Activated gamma-delta T cell treated with Interleukin-2 at 50 U/mL for 16 hours (primary cell): ENCODE measurements around the gene COL13A1.

Experiments used
- DNase-seq: peaks from one replicate; pipeline ENCODE4 v3.0.0-alpha.2; 2020

Gene COL13A1

DNA sequence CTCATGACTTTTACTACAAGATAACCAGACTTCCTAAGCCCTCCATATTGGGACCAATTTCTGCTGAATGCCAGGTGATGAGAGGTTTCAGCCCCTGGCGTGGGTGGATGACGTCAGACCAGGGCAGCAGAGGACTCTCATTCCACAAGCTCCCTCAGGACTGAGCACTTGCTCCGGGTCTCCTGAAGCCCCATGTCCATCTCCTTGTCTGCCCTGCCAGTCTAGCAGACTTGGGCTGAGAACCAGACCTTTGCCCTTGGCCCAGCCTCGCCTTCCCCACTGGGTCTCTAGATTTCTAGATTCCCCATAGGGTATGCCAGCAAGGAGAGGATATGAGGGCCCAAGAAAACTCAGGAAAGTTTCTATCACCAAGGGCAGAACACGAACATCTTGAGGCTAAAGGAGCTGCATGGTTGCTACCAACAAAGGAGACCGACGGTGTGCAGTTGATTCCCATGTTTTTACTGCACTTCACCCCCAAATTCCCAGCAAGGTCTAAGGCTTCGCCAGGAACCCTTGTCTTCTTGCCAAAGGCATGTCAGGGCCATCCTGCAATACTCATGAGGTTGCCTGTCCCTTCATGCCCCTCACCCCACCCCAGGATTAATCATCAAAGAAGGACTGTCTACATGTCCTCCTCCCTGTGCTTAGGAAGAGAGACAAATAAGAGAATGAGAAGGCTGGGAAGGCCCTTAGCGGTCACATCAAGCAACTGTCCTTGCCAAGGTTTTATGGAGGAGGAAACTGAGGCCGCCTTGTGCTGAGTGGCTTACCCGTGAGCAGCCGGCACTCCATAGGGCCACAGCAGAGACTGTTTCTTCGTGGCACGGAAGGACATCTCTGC is 154.4 kb downstream of the COL13A1 start:
- DNase-seq: no peak

GRCh38 chr10:69956741-69957230 is 155.1 kb downstream of the COL13A1 start:
- no peak for DNase-seq

DNA sequence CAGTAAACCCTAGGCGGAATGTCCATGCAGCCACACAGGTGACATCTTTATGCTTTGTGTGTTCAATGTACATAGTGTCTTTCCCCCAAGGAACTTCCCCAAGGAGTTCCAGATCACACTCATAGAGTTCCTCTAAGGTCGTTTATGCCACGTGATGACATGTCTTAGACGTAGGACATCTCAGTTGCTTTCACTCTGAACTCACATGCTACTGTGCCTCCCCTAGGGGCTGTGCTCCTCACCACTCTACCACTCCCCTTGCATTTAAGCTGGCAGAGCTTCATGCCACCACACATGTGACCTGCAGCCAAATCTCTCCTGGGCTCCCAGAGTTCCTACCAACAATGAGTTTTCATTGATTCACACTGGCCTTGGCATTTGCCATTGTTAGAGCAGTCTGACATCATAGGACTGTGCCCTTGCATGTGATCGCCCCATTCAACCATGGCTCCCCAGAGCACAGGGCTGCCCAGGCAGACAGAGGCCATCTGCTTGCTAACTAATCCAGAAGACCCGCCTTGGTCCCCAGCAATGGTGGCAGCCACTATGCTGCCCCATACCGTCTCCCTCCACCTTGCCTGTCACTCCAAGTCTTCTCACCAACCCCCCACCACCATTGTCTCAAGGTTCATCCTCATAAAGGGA is 155.7 kb downstream of the COL13A1 start:
- no peak for DNase-seq

GRCh38 chr10:69957886-69958555 is 156.3 kb downstream of the COL13A1 start:
- DNase-seq: peak; percentile 9

GRCh38 chr10:69958556-69958902 is 156.8 kb downstream of the COL13A1 start:
- DNase-seq: no peak

DNA sequence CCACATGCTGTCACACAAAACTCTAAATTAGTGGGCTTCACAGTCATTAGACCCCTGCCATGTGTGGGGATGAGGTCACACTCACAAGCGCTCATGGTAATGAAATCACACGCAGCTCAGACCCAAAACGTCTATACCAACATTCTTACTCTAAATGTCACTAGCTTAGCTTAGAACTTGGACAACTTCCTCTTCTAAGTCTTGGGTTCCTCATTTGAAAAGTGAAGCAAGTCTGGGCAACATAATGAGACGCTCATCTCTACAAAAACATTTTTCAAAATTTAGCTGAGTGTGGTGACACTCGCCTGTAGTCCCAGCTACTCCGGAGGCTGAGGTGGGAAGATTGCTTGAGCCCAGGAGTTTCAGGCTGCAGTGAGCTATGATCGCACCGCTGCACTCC is 158.2 kb downstream of the COL13A1 start:
- DNase-seq: no peak

DNA sequence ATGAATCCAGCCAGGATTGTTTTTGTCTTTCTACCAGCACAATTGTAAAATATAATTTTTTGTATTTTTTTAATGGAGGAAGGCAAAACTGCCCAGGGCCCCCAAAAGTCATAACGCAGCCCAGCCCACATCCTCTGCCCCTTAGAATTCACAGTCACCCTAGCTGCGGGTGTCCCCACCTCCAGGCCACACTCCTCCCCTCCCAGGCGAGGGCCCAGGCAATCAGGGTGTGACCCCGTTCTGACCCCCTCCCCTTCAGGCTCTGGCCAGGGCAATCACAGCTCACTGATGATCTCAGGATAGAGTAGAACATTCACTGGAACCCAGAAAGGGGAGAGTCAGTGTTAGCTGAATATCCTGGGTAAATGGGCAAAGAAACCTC is 158.9 kb downstream of the COL13A1 start:
- DNase-seq: no peak

DNA sequence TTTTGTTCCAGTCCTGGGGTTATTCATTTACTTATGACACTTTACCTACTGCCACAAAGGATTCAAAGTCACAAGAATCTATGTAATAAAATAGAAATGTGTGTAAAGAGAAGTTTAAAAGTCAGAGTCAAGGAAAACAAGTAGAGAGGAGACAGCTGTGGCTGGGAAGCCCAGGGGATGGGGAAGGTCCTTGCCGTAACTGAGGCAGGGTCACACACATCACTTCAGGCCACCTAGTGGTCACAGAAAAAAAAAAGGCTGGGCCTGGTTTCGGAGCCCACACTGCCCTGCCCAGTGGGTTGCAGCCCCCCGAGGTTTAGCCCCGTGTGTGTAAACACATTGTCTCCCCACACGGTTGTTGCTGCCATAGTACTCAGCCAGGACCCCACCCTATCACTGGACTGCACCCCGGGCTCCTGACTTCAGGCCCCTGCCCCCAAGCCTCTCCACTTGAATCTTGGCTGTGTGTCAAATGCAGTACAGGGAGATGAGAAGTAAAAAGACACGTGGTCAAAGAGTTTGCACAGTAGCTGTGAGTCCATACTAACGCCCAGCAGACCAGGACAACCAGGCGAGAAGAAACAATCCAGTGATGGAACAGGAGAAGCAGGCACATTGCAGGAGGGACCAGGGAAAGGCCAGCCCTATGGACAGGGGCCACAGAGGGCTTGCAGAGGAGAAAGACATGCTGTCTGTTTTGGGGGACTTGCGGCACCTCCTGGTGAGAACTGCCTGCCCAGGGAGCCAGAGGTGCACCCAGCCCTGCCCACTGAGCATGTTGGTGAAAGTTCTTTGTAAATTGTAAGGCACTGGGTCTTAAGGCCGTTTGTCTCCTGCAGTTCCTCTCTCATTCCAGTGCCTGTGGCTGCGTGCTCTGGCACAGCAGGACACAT is 159.5 kb downstream of the COL13A1 start:
- no peak for DNase-seq

- DNase-seq: no peak
These were observed 160.4 kb downstream of the COL13A1 start for GRCh38 chr10:69961881-69962745.

DNA sequence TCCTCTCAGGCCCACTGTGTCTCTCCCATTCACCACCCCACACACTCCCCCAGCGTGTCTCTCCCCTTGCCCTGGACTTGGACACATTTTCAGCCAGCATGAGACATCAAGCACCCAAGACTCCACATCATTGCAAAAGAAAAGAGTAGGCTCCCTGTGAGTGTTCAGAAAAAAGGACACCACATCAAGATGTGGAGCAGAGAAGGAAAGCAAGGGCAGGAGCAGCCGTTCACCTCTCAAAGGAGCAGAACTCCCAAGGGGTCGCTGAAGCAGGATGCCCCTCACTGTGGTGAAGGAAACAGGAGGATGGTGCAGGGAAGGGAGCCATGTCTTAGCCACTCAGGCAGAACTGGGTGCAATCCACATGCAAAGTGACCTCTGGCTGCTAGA is 161.0 kb downstream of the COL13A1 start:
- DNase-seq: no peak

DNA sequence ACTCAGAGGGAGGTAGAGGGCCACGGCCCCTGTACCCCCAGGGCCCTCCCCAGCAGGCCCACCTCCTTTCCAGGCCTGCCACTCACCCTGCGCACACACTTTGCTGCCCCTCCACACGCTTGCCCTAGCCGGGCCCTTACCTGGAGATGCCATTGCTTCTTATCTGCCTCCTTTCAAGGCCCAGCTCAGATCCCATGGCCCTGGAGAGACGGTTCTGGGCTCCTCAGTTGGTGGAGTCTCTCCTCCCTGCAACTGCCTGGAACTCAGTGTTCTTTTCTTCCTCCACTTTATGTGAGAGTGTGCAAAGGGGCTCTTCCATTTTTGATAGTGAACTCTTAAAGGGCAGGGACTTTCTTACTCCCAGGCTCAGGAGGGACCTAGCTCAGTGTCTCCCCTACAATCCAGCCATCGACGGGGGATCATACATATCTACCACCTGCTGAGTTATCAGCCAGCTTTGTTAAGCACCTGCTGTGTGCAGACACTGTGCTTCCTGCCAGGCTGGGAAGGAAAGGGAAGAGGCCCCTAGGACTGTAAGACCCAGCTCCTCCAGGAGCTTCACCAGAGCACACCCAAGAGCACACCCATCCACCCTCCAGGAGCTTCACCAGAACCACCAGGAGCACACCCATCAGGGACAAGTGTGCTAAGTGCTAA is 161.6 kb downstream of the COL13A1 start:
- DNase-seq: no peak

DNA sequence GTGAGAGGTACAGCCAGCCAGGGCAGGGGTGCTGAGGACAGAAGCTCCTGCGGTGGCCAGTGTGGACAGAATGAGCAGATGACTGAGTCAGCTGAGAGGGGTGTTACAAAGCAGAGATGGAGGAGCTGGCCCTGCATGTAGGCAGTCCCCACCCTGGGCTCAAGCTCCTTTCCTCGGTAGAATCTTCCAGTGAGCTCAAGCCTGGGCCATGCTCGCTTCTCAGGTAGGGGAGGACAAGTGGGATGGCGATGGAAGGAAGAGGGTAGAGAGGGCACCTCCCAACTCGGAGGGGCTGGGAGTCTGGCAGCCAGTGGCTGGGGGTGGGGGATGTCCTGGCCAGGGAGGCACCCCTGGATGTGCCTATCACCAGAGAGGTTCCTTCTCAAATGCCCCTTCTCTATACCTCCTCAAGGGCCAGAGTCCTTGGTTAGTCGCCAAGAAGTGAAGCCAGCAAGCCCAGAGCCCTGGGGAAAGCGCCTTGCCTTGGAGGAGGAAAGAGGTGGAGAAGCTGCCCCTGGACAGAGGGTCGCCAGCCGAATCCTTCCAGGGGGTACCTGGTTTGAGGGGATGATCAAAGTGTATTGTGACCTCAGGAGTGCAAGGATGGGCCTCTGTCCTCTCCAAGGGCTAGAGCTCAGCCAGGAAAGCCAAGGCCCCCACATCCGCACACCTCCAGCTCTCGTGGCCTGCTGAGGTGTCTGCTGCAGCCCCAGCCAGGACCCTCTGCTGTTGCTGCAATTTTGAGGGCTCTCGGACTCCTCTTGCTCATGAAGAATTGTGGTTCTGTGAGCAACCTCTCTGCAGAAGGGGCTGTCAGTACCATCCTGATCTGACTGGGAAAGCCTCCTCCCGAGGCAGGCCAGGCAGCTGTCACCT is 162.4 kb downstream of the COL13A1 start:
- no peak for DNase-seq

DNA sequence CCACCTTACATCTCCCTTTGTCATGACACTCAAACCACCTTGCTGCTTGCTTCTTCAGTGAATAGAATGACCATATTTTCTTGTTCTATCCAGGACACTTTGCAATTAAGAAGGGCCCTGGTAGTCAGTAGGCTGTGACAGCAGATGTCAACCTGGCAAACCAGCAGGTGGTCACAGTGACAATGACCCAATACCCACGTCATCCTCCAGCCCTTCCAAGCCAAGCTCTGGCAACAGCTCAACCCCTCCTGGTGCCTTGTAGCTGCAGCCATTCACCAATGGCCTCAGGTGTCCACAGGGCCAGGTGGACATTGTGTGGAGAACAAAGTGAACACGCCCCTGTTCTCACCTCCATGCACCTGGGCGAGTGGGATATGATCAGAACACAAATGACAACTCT is 163.4 kb downstream of the COL13A1 start:
- DNase-seq: no peak

DNA sequence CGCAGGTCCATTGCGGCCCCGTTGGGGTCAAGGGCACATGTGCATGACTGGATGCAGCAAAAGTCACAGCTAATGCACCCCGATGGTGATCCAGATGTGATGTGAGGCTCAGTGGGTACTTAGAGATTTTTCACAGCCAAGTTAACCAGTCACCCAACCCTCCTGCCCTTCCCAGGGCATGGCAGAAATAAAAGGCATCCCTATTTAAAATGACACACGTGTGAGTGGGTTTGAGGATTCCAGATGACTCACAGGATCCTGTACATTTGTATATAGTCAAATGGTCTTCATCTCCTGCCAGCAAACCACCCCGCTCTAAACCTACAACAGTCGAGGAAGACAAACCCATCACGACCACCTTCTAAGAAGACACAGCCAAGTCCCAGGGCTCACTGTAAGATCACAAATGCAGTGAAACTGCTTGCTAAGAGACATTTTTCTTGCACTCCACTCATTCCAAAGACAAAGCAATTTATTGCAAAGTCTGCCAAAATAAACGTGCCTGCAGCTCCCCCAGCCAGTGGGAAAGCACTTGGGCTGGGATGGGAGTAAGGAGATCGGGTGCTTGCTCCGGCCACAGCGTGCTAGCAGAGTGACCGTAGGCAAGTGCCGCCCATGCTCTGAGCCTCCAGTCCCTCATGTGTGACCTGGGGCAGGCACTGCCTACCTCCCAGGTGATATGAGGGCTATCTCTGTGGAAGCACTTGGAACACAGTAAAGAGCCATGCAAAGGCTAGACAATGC is 164.4 kb downstream of the COL13A1 start:
- DNase-seq: no peak

- DNase-seq: no peak
These were observed 167.1 kb downstream of the COL13A1 start for GRCh38 chr10:69968830-69969229.

GRCh38 chr10:69969977-69970376 is 168.3 kb downstream of the COL13A1 start:
- no peak for DNase-seq

DNA sequence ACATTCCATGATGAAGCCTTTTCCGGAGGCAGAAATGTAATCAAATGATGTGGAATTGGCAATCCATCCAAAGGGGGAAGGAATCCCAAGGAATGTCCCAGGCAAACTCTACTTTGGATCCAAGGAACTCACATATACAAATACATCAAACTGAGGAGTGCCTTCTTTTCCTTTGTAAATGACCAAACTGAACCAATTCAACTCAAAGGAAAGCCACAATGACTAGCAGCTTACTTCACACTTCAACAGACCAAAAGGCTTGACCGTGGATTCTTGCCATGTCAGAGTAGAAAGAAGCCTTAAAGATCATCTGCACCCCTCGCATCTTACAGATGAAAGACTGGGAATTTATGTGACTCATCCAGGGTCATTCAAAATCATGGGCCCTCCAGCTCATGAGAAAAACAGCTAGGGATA is 171.3 kb downstream of the COL13A1 start:
- DNase-seq: no peak

DNA sequence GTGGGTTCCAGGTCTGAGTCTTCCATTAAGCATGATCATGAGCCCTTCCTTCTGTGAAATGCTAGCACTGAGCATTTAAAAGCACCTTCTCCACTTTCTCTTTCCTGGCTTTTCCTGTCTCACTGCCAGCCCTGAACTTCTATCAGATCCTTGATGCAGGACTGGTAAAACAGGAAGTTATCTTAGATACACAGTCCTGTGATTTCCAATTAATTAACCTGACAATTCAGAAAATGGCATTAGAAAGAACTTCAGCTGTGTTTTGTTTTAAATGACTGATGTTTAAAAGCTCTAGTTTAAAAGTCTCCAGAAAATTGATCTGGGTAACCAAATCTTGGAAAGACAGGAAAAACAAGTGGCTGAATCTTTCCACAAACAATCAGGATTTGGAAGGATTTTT is 172.0 kb downstream of the COL13A1 start:
- DNase-seq: no peak

DNA sequence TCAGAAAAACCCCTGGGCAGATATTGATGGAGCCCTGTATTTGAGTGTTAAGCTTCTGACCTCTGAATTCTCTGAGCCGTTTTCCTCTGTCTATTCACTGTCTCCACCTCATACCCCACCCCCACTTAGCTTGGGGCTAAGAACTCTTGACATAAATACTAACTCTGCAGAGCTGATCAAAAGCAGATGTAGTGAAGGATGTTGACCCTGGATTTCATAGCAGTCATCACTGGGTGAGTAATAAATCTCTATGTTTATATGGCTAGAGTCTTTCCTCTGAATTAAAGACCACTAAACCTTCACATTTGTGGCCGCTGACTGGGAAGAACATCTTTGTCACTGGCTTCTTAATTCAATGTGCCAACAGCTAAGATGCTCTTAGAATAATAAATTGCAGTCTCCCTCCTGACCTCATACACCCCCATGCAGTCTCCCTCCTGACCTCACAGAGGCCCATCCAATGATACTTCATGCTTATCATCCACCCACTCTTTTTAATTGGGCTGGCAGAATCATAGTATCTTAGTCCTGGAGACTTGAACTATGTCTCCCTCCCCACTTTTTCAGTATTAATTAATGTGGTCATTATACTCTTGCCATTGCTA is 172.9 kb downstream of the COL13A1 start:
- no peak for DNase-seq
